Mammary epithelial cell (primary cell): Measurements from ENCODE around the gene NUMA1.

Source experiments
- EZH2 ChIP-seq: IDR thresholded peaks from 2 replicates; pipeline ENCODE4 v1.6.1; 2012; ENCODE audit warnings: low read length, inconsistent platforms, borderline replicate concordance
- TF ChIP-seq, protein P1 (sequence below), 2 donors: IDR thresholded peaks in 1 of 2; conservative IDR thresholded peaks in 1 of 2; 2 replicates each; pipeline ENCODE4 v1.5.1; 2011 to 2012; ENCODE audit warnings: inconsistent platforms in 2 of 2, low read length in 2 of 2, mild to moderate bottlenecking in 2 of 2, control low read depth in 1 of 2, low read depth in 1 of 2; ENCODE audit not compliant: insufficient read depth in 1 of 2; ENCODE audit errors: extremely low read depth in 1 of 2

DNA sequence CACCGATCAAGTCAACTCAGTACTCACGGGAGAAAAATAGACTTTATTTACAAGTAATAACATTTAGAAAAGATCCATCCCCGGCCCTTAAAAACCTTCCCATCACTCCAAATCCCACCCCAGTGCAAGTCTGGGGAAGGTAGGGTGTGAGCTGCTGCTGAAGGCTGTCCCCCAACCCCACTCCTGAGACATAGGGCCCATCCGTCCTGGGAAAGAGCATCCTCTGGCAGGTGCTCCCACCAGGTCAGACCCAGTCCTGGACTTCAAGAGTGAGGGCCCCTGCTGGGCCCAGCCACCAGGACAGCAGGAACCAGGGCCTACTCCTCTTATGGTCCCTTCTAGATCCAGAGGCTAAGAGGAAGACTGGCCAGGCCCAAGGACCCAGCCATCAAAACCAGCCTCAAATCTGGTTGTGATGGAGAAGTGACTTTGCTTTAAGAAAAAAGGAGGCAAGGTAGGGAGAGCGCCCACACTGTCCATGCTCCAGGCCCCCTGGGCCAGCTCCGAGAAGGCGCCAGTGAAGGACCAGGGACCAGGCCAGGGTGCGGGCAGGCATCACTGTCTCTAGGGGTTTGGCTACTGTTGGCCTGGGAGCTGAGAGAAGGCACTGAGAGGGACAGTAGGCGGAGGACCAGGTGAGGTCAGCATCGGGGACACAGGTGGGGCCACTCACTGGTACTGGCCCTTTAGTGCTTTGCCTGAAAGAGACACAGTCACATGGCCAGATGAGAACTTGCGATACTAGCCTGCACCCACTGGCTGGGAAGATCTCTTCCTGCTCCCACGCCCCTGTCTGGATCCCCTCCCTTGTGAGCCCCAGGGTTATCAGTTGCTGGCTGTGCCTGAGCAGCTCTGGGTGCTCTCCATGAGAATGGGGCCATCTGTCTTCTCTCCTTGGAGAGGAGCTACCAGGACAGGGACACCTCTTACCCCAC is 77.2 kb downstream of the NUMA1 start:
- TF ChIP-seq, protein P1, sequence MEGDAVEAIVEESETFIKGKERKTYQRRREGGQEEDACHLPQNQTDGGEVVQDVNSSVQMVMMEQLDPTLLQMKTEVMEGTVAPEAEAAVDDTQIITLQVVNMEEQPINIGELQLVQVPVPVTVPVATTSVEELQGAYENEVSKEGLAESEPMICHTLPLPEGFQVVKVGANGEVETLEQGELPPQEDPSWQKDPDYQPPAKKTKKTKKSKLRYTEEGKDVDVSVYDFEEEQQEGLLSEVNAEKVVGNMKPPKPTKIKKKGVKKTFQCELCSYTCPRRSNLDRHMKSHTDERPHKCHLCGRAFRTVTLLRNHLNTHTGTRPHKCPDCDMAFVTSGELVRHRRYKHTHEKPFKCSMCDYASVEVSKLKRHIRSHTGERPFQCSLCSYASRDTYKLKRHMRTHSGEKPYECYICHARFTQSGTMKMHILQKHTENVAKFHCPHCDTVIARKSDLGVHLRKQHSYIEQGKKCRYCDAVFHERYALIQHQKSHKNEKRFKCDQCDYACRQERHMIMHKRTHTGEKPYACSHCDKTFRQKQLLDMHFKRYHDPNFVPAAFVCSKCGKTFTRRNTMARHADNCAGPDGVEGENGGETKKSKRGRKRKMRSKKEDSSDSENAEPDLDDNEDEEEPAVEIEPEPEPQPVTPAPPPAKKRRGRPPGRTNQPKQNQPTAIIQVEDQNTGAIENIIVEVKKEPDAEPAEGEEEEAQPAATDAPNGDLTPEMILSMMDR (conservative IDR thresholded peaks at IDR 0.05 in 1 of 2, IDR thresholded peaks at IDR 0.05 in 1 of 2; ENCODE audit: extremely low read depth in 1 of 2, insufficient read depth in 1 of 2, low read depth in 1 of 2, low read length in 2 of 2) = no peak
- no peak for TF ChIP-seq EZH2
